ENCODE results near the gene OR11L1. TPM values are rescaled to one million over a fixed set of nuclear protein-coding genes. Genes with fewer than 3 reads are reported as not detected.

The OR11L1 gene
- total RNA-seq, 3 donors from 2014 or later = not detected

DNA sequence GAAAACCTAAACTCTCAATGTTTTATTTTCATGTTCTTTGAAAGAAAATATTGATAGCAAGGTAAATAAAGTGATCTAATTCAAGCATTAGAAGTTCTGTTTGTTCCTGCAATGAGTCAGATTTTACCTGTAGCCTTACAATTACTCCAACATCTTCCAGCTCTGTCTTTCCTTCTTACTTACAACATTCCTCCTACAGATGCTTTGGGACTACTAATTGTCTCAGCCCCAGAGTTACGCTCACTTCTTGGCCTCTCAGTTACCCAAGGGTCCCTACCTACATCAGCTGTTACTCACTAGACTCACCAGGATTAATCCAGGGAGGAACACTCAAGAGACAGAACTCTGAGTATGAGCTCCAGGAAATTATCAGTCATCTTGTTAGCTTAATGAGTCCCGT lies 44.2 kb downstream of the OR11L1 start:
- H3K36me3 ChIP-seq (ENCODE audit: low read depth) = no peaks in the 10 kb centered on the region
- intact Hi-C loops (cut with DNase I, micrococcal nuclease) = no loop called here
- no peak overlapping the region for H3K4me3 ChIP-seq
- peaks cover 19% of the 10 kb centered on the region for H3K9me3 ChIP-seq
- ATAC-seq = no peak
- TF ChIP-seq, protein P1, sequence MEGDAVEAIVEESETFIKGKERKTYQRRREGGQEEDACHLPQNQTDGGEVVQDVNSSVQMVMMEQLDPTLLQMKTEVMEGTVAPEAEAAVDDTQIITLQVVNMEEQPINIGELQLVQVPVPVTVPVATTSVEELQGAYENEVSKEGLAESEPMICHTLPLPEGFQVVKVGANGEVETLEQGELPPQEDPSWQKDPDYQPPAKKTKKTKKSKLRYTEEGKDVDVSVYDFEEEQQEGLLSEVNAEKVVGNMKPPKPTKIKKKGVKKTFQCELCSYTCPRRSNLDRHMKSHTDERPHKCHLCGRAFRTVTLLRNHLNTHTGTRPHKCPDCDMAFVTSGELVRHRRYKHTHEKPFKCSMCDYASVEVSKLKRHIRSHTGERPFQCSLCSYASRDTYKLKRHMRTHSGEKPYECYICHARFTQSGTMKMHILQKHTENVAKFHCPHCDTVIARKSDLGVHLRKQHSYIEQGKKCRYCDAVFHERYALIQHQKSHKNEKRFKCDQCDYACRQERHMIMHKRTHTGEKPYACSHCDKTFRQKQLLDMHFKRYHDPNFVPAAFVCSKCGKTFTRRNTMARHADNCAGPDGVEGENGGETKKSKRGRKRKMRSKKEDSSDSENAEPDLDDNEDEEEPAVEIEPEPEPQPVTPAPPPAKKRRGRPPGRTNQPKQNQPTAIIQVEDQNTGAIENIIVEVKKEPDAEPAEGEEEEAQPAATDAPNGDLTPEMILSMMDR (IDR thresholded peaks at IDR 0.05) = no peak
- H3K4me1 ChIP-seq (ENCODE audit: low read depth) = no peaks in the 10 kb centered on the region
- no peak for DNase-seq

Other genes with a start within 250 kb of the OR11L1 start
- not detected for gene OR2G3, start 236.3 kb downstream of the OR11L1 start, total RNA-seq
- not detected for gene OR13G1, start 162.2 kb downstream of the OR11L1 start, total RNA-seq
- gene OR6F1, start 125.2 kb downstream of the OR11L1 start, total RNA-seq = not detected
- under 1 TPM in 1 of 3 donors, not detected in 2; 0.32 TPM for gene OR14K1, start 103.3 kb downstream of the OR11L1 start, total RNA-seq
- not detected for gene OR14A2, start 93.8 kb downstream of the OR11L1 start, total RNA-seq
- gene OR1C1, start 81.3 kb downstream of the OR11L1 start, total RNA-seq = not detected
- gene OR14A16, start 17.8 kb downstream of the OR11L1 start, total RNA-seq = not detected
- gene TRIM58, start 15.3 kb upstream of the OR11L1 start, total RNA-seq = 1 to 10 TPM; 1.2 to 2.5 (median 1.5) TPM
- 1 to 10 TPM in 1 of 3 donors, under 1 TPM in 2; 0.52 to 1.2 (median 0.53) TPM for gene OR2W3, start 53.7 kb upstream of the OR11L1 start, total RNA-seq
- gene OR2T8, start 78.4 kb upstream of the OR11L1 start, total RNA-seq = not detected
- not detected for gene OR2AJ1, start 83.0 kb upstream of the OR11L1 start, total RNA-seq
- gene OR2L8, start 107.0 kb upstream of the OR11L1 start, total RNA-seq = not detected
- not detected for gene OR2AK2, start 123.3 kb upstream of the OR11L1 start, total RNA-seq
- gene OR2L5, start 171.8 kb upstream of the OR11L1 start, total RNA-seq = not detected
- under 1 TPM; 0.07 to 0.19 (median 0.09) TPM for gene OR2L2, start 188.2 kb upstream of the OR11L1 start, total RNA-seq
- gene OR2L3, start 204.9 kb upstream of the OR11L1 start, total RNA-seq = not detected